SU-DHL-6 (cell line): ENCODE measurements around the gene MON2.

Experiments
- H2AFZ ChIP-seq: fragments of 200-600 bp; sonication (generic); 2 replicates; pipeline ENCODE4 v1.6.1; 2014; ENCODE audit warnings: low read depth, mild to moderate bottlenecking, moderate library complexity, mixed read lengths, antibody characterized with exemption, low read length; ENCODE audit not compliant: severe bottlenecking
- H3F3A ChIP-seq: fragments of 200-600 bp; shearing (Covaris generic); 2 replicates; pipeline ENCODE4 v1.6.0; 2016; ENCODE audit warnings: antibody characterized with exemption, mild to moderate bottlenecking; ENCODE audit not compliant: insufficient read depth
- H3K27ac ChIP-seq: fragments of 200-600 bp; sonication (generic); 2 replicates; pipeline ENCODE4 v1.5.1; 2016; ENCODE audit warnings: low read depth, mild to moderate bottlenecking, low read length, moderate library complexity, mixed read lengths
- H3K27me3 ChIP-seq: fragments of 200-600 bp; sonication (generic), shearing (Covaris generic); 2 replicates; pipeline ENCODE4 v1.6.0; 2014; ENCODE audit warnings: mild to moderate bottlenecking, low read length
- H3K36me3 ChIP-seq: fragments of 200-600 bp; sonication (generic); 2 replicates; pipeline ENCODE4 v1.6.1; 2014; ENCODE audit warnings: mild to moderate bottlenecking, low read length, mixed read lengths
- H3K4me2 ChIP-seq: fragments of 300-600, 200-600 bp; shearing (Covaris generic), sonication (generic); 2 replicates; pipeline ENCODE4 v1.6.0; 2014; ENCODE audit warnings: low read length, low read depth, mild to moderate bottlenecking; ENCODE audit not compliant: poor library complexity, severe bottlenecking
- H3K4me3 ChIP-seq: fragments of 200-600 bp; sonication (generic); 2 replicates; pipeline ENCODE4 v1.5.1; 2014; ENCODE audit warnings: antibody characterized with exemption, low read length, mild to moderate bottlenecking, mixed read lengths; ENCODE audit not compliant: insufficient read depth, poor library complexity, severe bottlenecking
- H3K79me2 ChIP-seq: fragments of 200-600 bp; sonication (generic); 2 replicates; pipeline ENCODE4 v1.6.1; 2014; ENCODE audit warnings: mild to moderate bottlenecking, low read length, moderate library complexity; ENCODE audit not compliant: insufficient read depth
- H3K9ac ChIP-seq: fragments of 200-600 bp; sonication (generic); 2 replicates; pipeline ENCODE4 v1.7.0; 2014; ENCODE audit warnings: mild to moderate bottlenecking, low read length
- H3K9me2 ChIP-seq: fragments of 200-600 bp; sonication (generic); replicated peaks from 2 replicates; pipeline ENCODE4 v1.6.1; 2014; ENCODE audit warnings: low read length; ENCODE audit not compliant: insufficient read depth
- H3K9me3 ChIP-seq: fragments of 200-600 bp; sonication (generic); 2 replicates; pipeline ENCODE4 v1.6.1; 2014; ENCODE audit warnings: low read length, mixed read lengths; ENCODE audit not compliant: insufficient read depth
- H4K20me1 ChIP-seq: fragments of 200-600 bp; sonication (generic); 2 replicates; pipeline ENCODE4 v1.6.1; 2014; ENCODE audit warnings: low read depth, mild to moderate bottlenecking, antibody characterized with exemption, low read length, moderate library complexity, mixed read lengths
- CTCF ChIP-seq: fragments of 200-600 bp; sonication (generic); IDR thresholded peaks from one replicate; pipeline ENCODE4 v1.5.1; 2017; ENCODE audit warnings: antibody characterized with exemption, mild to moderate bottlenecking, low read length, moderate library complexity; ENCODE audit not compliant: insufficient read depth, poor library complexity, severe bottlenecking
- EZH2phosphoT487 ChIP-seq: fragments of 200-600 bp; sonication (generic), shearing (Covaris generic); conservative IDR thresholded peaks from 2 replicates; pipeline ENCODE4 v1.6.1; 2018; ENCODE audit warnings: mild to moderate bottlenecking, antibody characterized with exemption, low read length, moderate library complexity, mixed read lengths

MON2 gene

GRCh38 chr12:62481843-62482540 is 15.4 kb downstream of the MON2 start:
- Histone ChIP-seq H3K79me2 (peaks cover 63% of the 10 kb centered on the region), H3F3A (no peaks in the 10 kb centered on the region; the same call in 1 of the 2 replicates), H2AFZ (no peak overlapping the region), H3K9ac (no peak overlapping the region), H3K4me2 (no peak overlapping the region), H3K27me3 (no peaks in the 10 kb centered on the region), H3K9me3 (no peaks in the 10 kb centered on the region), H4K20me1 (0 out of 2 replicates have a peak, but pooled peaks cover 5% of the 10 kb centered on the region), H3K27ac (no peak overlapping the region), H3K36me3 (no peaks in the 10 kb centered on the region; the same call in 1 of the 2 replicates), H3K9me2 (no peaks in the 10 kb centered on the region), H3K4me3 (no peak overlapping the region)
- no peak for TF ChIP-seq EZH2phosphoT487
- no peak for TF ChIP-seq CTCF

GRCh38 chr12:62482769-62483168 is 16.1 kb downstream of the MON2 start:
- Histone ChIP-seq H2AFZ (no peak overlapping the region), H3K36me3 (no peaks in the 10 kb centered on the region; the same call in 1 of the 2 replicates), H3K79me2 (peaks cover 56% of the 10 kb centered on the region), H3K4me3 (no peak overlapping the region), H3F3A (no peaks in the 10 kb centered on the region; the same call in 1 of the 2 replicates), H3K27ac (no peak overlapping the region), H3K27me3 (no peaks in the 10 kb centered on the region), H4K20me1 (0 out of 2 replicates have a peak, but pooled peaks cover 5% of the 10 kb centered on the region), H3K9ac (no peak overlapping the region), H3K4me2 (no peak overlapping the region), H3K9me3 (no peaks in the 10 kb centered on the region), H3K9me2 (no peaks in the 10 kb centered on the region)
- TF ChIP-seq EZH2phosphoT487: no peak
- no peak for TF ChIP-seq CTCF

- Histone ChIP-seq H3K4me2 (no peak overlapping the region), H2AFZ (no peak overlapping the region), H3K27me3 (no peaks in the 10 kb centered on the region), H3K9ac (no peak overlapping the region), H3K4me3 (no peak overlapping the region), H3K27ac (no peak overlapping the region), H3K36me3 (peaks cover under 1% of the 10 kb centered on the region; the same call in 1 of the 2 replicates), H3K9me2 (no peaks in the 10 kb centered on the region), H4K20me1 (no peaks in the 10 kb centered on the region), H3K79me2 (peaks cover 42% of the 10 kb centered on the region), H3F3A (no peaks in the 10 kb centered on the region; the same call in 1 of the 2 replicates), H3K9me3 (no peaks in the 10 kb centered on the region)
- no peak for TF ChIP-seq EZH2phosphoT487
- TF ChIP-seq CTCF: no peak
Observed at GRCh38 chr12:62484233-62484632, 17.6 kb downstream of the MON2 start.
